ENCODE measurements around the gene CERK.
"Not testable (repeated sequence)": the region's sequence is repeated elsewhere in the genome, so short reads cannot be mapped to it uniquely, and the experiment has no call there.

The CERK gene

DNA sequence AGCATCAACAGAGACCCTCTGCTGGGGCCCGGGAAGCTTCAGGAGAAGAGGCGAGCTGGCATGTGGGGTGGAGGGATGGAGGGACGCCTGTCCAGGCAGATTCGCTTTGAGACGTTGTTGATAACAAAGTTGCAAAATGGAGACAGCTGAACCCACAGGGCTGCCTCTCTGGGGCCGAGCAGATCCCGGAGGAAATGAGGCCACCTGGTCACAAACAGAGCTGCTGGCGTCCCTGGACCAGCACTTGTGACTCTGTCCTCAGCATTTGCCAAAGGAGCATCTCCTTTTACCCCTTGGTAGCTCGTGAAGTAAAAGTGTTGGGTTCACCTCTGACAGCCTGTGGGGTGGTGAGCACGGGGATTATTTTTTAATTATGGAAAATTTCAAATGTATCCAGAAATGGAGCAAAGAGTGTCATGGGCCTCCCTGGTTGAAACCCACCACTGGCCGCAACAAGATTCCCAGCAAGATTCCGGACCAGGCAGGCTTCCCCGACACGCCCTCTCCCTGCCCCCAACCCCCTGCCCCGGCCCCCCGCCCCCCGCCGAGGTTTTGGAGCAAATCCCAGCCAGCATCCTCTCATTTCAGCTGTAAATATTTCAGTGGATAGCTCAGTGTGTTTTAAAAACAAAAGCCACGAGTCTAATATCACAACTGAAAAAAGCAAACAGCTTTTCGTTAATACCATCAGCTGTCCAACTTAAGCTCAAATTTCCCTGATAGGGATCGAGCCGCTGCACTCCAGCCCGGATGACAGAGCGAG lies 97.6 kb downstream of the CERK start:
- DNase-seq, result no peak

DNA sequence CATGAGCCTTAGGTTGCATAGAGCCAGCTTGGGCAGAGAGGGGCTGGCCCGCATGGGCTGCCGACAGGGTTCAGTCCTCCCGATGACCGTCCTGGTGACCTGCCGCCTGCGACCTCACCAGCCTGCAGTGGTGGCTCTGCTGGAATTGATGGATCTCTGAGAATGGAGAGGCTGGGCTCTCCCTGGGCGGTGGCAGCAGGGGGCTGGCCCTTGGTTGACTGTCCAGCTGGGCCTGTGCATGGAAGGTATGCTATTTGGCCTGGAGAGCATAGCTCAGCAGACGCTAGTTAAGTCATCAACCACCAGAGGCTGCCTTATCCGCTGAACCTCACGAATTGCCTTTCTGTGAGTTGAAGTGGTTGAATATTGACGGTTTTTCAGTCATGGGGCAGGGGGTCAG lies 98.2 kb downstream of the CERK start:
- no peak for DNase-seq

DNA sequence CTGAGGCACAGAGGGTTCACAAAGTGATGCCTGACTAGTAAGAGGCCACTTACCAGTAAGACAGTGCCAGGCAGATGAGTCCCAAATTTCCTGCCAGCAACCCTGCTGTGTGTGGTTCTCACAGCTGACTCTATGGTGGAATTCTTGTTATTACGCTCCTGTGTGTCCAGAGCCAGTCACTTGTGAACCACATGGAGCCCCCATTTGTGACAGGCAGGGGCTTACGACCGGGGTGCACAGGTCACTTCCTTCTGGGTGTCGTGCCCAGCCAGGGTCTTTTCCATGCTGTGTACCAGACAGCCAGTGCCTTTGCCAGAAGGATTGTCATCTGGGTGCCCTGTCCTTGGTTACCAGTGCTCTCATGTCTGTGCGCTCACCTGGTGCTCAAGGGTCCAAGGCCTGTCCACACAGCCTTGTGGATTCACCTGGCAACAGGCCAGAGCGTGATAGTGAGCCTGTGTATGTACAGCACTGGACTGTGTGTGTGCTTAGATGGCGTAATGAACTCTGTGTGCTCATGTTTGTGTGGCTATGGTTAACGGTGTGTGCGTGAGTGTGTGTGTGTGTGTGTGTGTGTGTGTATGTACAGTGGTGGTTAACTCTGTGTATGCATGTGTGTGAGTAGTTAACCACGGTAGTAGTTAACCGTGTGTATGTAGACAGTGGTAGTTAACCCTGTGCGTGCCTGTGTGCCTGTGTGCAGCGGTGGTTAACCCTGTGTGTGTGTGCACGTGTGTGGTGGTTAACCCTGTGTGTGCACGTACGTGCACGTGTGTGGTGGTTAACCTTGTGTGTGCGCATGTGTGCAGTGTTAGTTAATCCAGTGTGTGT lies 99.2 kb downstream of the CERK start:
- peak; percentile 47 for DNase-seq

DNA sequence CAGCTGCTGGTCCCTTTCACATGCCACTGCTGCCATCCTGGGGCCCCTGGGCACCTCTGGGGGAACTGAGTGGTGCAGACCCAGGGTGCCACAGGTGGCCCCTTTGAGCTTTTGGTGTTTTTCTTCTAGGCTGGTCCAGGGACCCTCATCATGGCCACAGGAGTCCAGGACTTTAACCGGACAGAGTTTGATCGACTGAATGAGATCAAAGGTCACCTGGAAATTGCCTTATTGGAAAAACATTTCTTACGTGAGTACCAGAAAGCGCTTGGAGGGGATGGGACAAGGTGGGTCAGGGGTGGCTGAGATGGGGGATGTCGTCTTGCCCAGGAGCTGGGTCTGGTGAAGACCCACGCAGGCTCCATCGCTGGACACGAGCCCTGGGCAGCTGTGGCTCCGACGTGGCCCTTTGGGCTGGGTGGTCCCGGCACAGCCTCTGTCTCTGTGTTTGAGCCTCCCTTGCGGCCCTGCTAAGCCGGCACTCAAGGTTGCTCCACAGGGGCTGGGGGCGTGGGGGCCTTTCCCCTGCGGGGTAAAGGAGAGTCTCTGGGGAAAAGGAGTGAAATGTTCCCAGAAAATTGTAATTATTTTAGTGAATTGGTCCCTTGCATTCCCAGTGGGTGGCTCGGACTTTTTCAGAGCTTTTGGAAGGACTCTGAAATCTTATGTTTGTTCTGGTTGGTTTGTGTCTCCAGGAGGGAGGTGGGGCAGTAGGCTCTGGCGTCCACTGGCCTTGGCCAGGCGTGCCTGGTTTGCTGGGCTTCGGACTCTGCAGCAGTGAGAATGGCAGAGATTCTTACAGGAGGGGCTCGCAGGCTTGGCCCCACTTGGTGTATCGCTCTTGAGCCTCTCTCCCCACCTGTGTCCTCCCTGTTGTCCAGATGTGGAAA lies 100.1 kb downstream of the CERK start:
- DNase-seq, result no peak

DNA sequence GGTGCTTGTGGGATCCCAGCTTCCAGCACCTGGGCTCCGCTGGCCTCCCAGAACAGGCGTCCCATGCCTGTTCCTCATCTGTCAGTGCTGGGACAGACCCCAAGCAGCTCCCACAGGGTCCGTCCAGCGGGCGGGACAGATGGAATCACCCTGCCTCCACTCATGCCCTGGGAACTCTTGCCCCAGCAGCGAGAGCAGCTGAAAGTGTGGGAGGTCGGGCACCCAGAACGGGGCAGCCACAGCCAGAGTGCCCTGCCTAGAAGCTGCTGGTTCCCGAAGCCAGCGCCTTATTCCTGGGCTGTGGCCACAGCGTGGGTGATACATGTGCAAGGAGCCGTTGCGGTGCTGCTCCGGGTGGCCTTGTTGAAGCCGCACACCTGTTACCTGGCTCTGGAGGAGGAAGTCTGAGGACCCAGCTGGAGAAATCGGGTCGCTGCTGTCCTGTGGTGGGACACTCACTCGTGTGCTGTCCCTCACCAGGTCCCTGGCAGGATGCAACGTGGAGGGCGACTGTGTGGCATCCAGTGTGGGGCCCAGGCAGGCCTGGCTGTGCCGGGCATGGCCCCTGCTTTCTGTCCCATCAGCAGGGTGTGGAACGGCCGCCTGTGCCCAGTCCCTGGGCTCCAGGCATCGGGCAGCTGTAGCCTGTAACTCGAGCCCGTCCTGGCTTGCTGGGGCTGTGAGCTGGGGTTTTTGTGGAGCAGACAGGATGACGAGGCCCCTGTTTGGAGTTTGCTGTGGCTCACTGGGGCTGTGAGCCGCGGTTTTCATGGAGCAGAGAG lies 101.6 kb downstream of the CERK start:
- no peak for DNase-seq

DNA sequence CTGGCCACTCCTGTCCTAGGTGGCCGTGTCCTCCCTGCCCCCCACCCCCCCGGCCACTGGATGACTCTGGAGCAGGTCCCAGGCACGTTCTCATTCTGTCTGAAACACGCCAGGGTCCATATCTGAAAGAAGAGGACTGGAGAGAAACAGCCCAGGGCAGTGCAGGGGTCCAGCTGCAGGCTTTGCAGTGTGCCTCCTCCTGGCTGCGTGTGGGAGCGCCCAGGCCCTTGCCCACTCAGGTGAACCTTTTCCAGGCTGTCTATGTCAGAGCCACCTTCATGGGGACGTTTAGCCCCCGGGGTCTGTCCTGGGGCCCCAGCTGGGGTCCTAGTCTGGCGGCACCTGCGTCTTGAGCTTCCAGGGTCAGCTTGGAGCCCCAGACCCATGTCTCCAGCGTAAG lies 102.3 kb downstream of the CERK start:
- no peak for DNase-seq

DNA sequence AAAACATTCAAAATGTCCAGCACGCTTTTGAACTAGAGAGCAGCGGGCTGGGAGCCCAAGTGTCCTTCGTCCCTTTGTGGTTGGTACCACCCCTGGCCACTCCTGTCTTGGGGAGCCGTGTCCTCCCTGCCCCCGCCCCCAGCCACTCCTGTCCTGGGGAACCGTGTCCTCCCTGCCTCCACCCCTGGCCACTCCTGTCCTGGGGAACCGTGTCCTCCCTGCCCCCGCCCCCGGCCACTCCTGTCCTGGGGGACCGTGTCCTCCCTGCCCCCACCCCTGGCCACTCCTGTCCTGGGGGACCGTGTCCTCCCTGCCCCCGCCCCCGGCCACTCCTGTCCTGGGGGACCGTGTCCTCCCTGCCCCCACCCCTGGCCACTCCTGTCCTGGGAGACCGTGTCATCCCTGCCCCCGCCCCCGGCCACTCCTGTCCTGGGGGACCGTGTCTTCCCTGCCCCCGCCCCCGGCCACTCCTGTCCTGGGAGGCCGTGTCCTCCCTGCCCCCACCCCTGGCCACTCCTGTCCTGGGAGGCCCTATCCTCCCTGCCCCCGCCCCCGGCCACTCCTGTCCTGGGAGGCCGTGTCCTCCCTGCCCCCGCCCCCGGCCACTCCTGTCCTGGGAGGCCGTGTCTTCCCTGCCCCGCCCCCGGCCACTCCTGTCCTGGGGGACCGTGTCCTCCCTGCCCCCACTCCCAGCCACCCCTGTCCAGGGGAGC lies 102.9 kb downstream of the CERK start:
- DNase-seq, result not testable (repeated sequence)

Measured in NCI-H510A treated with DMSO at 0.1 percent for 48 hours (cell line).